ENCODE measurements around the gene ACAT2. TPM values are rescaled to one million over a fixed set of nuclear protein-coding genes. Genes with fewer than 3 reads are reported as not detected.

The ACAT2 gene
- total RNA-seq, 1 donor from 2014 or later, result 92.5 TPM

DNA sequence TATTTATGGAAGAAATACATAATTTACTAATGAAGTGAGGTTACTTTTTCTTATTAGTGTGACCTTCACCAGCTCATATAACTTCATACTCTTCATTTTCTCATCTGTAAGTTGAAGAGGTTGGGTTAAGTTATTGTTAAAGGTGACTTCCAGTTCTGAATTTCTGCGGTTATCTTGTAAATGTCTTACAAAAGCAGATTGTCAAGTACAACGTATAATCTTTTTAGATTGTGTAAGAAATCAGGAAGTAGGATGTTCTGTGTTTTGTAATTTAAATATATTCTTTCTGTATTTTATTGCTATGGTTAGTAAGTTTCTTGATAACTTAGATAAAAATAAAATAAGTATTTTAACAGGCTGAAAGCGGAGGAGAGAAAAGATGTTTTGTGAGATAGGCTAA, 22.5 kb upstream of the ACAT2 start:
- DNase-seq (ENCODE audit: low spot score), result no peak
- H3K27me3 ChIP-seq, result no peaks in the 10 kb centered on the region
- H3K4me3 Mint-ChIP-seq, result no peak overlapping the region
- no peak overlapping the region for H3K4me2 ChIP-seq
- H3K4me3 ChIP-seq, result no peak overlapping the region
- H3K9ac ChIP-seq, result no peak overlapping the region
- no peaks in the 10 kb centered on the region for H3K27me3 Mint-ChIP-seq (ENCODE audit: insufficient read depth, low read depth)
- peaks cover 100% of the 10 kb centered on the region for H3K79me2 ChIP-seq (ENCODE audit: low read depth)
- H3K36me3 ChIP-seq, result peaks cover 42% of the 10 kb centered on the region
- H3K4me1 ChIP-seq, result no peaks in the 10 kb centered on the region
- TF ChIP-seq, protein P1, sequence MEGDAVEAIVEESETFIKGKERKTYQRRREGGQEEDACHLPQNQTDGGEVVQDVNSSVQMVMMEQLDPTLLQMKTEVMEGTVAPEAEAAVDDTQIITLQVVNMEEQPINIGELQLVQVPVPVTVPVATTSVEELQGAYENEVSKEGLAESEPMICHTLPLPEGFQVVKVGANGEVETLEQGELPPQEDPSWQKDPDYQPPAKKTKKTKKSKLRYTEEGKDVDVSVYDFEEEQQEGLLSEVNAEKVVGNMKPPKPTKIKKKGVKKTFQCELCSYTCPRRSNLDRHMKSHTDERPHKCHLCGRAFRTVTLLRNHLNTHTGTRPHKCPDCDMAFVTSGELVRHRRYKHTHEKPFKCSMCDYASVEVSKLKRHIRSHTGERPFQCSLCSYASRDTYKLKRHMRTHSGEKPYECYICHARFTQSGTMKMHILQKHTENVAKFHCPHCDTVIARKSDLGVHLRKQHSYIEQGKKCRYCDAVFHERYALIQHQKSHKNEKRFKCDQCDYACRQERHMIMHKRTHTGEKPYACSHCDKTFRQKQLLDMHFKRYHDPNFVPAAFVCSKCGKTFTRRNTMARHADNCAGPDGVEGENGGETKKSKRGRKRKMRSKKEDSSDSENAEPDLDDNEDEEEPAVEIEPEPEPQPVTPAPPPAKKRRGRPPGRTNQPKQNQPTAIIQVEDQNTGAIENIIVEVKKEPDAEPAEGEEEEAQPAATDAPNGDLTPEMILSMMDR (IDR thresholded peaks at IDR 0.05), result no peak
- TF ChIP-seq EZH2 (IDR thresholded peaks at IDR 0.05) (no peak), EZH2phosphoT487 (IDR thresholded peaks at IDR 0.05) (no peak)
- H3K27ac Mint-ChIP-seq, result no peak overlapping the region
- peaks cover 24% of the 10 kb centered on the region for H3K36me3 Mint-ChIP-seq
- H3K27ac ChIP-seq, result no peak overlapping the region
- H3K9me3 Mint-ChIP-seq, result no peaks in the 10 kb centered on the region
- peaks cover 84% of the 10 kb centered on the region for H4K20me1 ChIP-seq (ENCODE audit: low read depth)
- no peaks in the 10 kb centered on the region for H3K4me1 Mint-ChIP-seq
- H2AFZ ChIP-seq (replicated peaks), result no peak overlapping the region
- peaks cover 9% of the 10 kb centered on the region for H3F3A ChIP-seq (ENCODE audit: low read depth)
- no peaks in the 10 kb centered on the region for H3K9me3 ChIP-seq (ENCODE audit: low read depth)

- H3K4me1 Mint-ChIP-seq, result no peaks in the 10 kb centered on the region
- H3K36me3 Mint-ChIP-seq, result peaks cover 41% of the 10 kb centered on the region
- Histone ChIP-seq H3K9ac (no peak overlapping the region), H3K36me3 (peaks cover 60% of the 10 kb centered on the region), H3K4me2 (no peak overlapping the region), H3K79me2 (ENCODE audit: low read depth) (peaks cover 100% of the 10 kb centered on the region), H2AFZ (replicated peaks) (no peak overlapping the region), H3K27me3 (no peaks in the 10 kb centered on the region), H3K27ac (no peak overlapping the region), H3K4me1 (no peaks in the 10 kb centered on the region), H3K9me3 (ENCODE audit: low read depth) (no peaks in the 10 kb centered on the region), H3F3A (ENCODE audit: low read depth) (peaks cover 9% of the 10 kb centered on the region), H4K20me1 (ENCODE audit: low read depth) (peaks cover 83% of the 10 kb centered on the region), H3K4me3 (no peak overlapping the region)
- no peak overlapping the region for H3K27ac Mint-ChIP-seq
- no peak for DNase-seq (ENCODE audit: low spot score)
- H3K27me3 Mint-ChIP-seq (ENCODE audit: insufficient read depth, low read depth), result no peaks in the 10 kb centered on the region
- no peak overlapping the region for H3K4me3 Mint-ChIP-seq
- TF ChIP-seq EZH2phosphoT487 (IDR thresholded peaks at IDR 0.05), result no peak
- no peak for TF ChIP-seq EZH2 (IDR thresholded peaks at IDR 0.05)
- TF ChIP-seq, protein P1 (IDR thresholded peaks at IDR 0.05), result no peak
- H3K9me3 Mint-ChIP-seq, result no peaks in the 10 kb centered on the region
Measured at GRCh38 chr6:159742165-159742564, 19.7 kb upstream of the ACAT2 start.

- Histone ChIP-seq H3K4me1 (no peaks in the 10 kb centered on the region), H3K4me2 (no peak overlapping the region), H3K27ac (no peak overlapping the region), H4K20me1 (ENCODE audit: low read depth) (peaks cover 62% of the 10 kb centered on the region), H3K9ac (no peak overlapping the region), H3K4me3 (no peak overlapping the region), H3K27me3 (no peaks in the 10 kb centered on the region), H3K36me3 (peaks cover 58% of the 10 kb centered on the region), H2AFZ (replicated peaks) (no peak overlapping the region), H3K9me3 (ENCODE audit: low read depth) (no peaks in the 10 kb centered on the region), H3K79me2 (ENCODE audit: low read depth) (peaks cover 94% of the 10 kb centered on the region), H3F3A (ENCODE audit: low read depth) (peaks cover 4% of the 10 kb centered on the region)
- Mint-ChIP-seq H3K27me3 (ENCODE audit: insufficient read depth, low read depth) (no peaks in the 10 kb centered on the region), H3K9me3 (no peaks in the 10 kb centered on the region), H3K4me1 (no peaks in the 10 kb centered on the region), H3K27ac (no peak overlapping the region), H3K4me3 (no peak overlapping the region), H3K36me3 (peaks cover 49% of the 10 kb centered on the region)
- TF ChIP-seq, protein P1 (IDR thresholded peaks at IDR 0.05), result no peak
- TF ChIP-seq EZH2 (IDR thresholded peaks at IDR 0.05) (no peak), EZH2phosphoT487 (IDR thresholded peaks at IDR 0.05) (no peak)
- no peak for DNase-seq (ENCODE audit: low spot score)
Measured at GRCh38 chr6:159745081-159745480, 16.8 kb upstream of the ACAT2 start.
